DND-41 (cell line): ENCODE results near the gene INTS7.

ENCODE experiments used
- ATAC-seq: fragments of 200-7000 bp; cut with Tn5 transposase; 3 replicates; pipeline ENCODE4 v1.9.1; 2021; ENCODE audit warnings: low read depth; ENCODE audit not compliant: insufficient read depth
- DNase-seq: peaks from one replicate; pipeline ENCODE4 v3.0.0-alpha.2; 2020
- H2AFZ ChIP-seq: 2 replicates; pipeline ENCODE4 v1.6.0; 2012; ENCODE audit warnings: low read depth, low read length
- H3K27ac ChIP-seq: 2 replicates; pipeline ENCODE4 v1.5.1; 2012; ENCODE audit warnings: low read length, inconsistent platforms
- H3K27me3 ChIP-seq: fragments of 200-600 bp; sonication (generic); 2 replicates; pipeline ENCODE4 v1.6.0; 2012; ENCODE audit warnings: low read length, mild to moderate bottlenecking, inconsistent platforms; ENCODE audit not compliant: insufficient read depth, poor library complexity
- H3K36me3 ChIP-seq: 2 replicates; pipeline ENCODE4 v1.5.1; 2012; ENCODE audit warnings: low read length, inconsistent platforms; ENCODE audit not compliant: insufficient read depth
- H3K4me1 ChIP-seq: 2 replicates; pipeline ENCODE4 v1.5.1; 2012; ENCODE audit warnings: mild to moderate bottlenecking, low read length; ENCODE audit not compliant: insufficient read depth
- H3K4me2 ChIP-seq: 2 replicates; pipeline ENCODE4 v1.6.0; 2012; ENCODE audit warnings: mild to moderate bottlenecking, moderate library complexity, low read length, inconsistent platforms; ENCODE audit not compliant: insufficient read depth
- H3K4me3 ChIP-seq, 2 experiments: fragments of 200-600 bp in 1 of 2; shearing (Covaris generic) in 1 of 2; 2 replicates each; pipeline ENCODE4 v1.5.1; 2012 to 2016; ENCODE audit warnings: inconsistent platforms in 2 of 2, low read length in 2 of 2, mild to moderate bottlenecking in 2 of 2, low read depth in 1 of 2, moderate library complexity in 1 of 2
- H3K79me2 ChIP-seq: 2 replicates; pipeline ENCODE4 v1.6.0; 2012; ENCODE audit warnings: low read length, inconsistent platforms; ENCODE audit not compliant: insufficient read depth
- H3K9ac ChIP-seq: 2 replicates; pipeline ENCODE4 v1.6.0; 2012; ENCODE audit warnings: low read depth, mild to moderate bottlenecking, inconsistent platforms, low read length, moderate library complexity
- H3K9me3 ChIP-seq: 2 replicates; pipeline ENCODE4 v1.5.1; 2012; ENCODE audit warnings: low read length, moderate library complexity, mild to moderate bottlenecking, inconsistent platforms; ENCODE audit not compliant: insufficient read depth, severe bottlenecking
- H4K20me1 ChIP-seq: 2 replicates; pipeline ENCODE4 v1.6.0; 2012; ENCODE audit warnings: low read length; ENCODE audit not compliant: insufficient read depth
- EZH2 ChIP-seq: IDR thresholded peaks from 3 replicates; pipeline ENCODE4 v1.6.1; 2012; ENCODE audit warnings: borderline replicate concordance, low read depth, mild to moderate bottlenecking, moderate library complexity, low read length, inconsistent platforms; ENCODE audit not compliant: severe bottlenecking
- TF ChIP-seq, protein P1 (sequence below): IDR thresholded peaks from 2 replicates; pipeline ENCODE4 v1.5.1; 2012; ENCODE audit warnings: borderline replicate concordance, low read length, moderate library complexity, mild to moderate bottlenecking; ENCODE audit not compliant: poor library complexity, severe bottlenecking; ENCODE audit errors: extremely low read depth

Gene INTS7

DNA sequence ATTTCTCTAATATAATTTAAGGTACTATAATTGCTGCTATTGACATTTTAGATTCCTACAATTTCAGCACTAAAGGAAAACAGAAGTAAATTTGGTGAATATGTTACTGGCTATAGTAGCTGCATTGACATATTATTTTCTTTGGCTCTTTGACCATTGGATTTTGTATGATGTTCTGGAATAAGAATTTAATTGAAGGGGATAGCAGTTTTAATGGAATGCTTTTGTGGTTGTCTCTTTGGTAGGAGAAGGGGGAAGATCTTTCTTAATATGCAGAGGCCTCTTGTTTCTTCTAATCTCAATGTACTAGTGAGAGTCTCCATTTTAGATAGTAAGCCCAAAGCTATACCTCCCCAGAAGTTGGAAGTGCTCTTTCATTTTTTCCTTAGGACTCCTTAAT lies 7.1 kb upstream of the INTS7 start:
- Histone ChIP-seq H3K4me2 (peak overlapping the region; percentile 75; the same call in 1 of the 2 replicates), H3K9me3 (no peaks in the 10 kb centered on the region), H2AFZ (no peak overlapping the region), H3K27me3 (no peaks in the 10 kb centered on the region), H4K20me1 (peaks cover 65% of the 10 kb centered on the region; the same call in 1 of the 2 replicates), H3K79me2 (peaks cover 99% of the 10 kb centered on the region), H3K36me3 (peaks cover 82% of the 10 kb centered on the region), H3K4me3 (no peak overlapping the region), H3K9ac (no peak overlapping the region), H3K27ac (no peak overlapping the region), H3K4me1 (peaks cover 58% of the 10 kb centered on the region)
- ATAC-seq (no peak), DNase-seq (no peak)
- no peak for TF ChIP-seq EZH2

DNA sequence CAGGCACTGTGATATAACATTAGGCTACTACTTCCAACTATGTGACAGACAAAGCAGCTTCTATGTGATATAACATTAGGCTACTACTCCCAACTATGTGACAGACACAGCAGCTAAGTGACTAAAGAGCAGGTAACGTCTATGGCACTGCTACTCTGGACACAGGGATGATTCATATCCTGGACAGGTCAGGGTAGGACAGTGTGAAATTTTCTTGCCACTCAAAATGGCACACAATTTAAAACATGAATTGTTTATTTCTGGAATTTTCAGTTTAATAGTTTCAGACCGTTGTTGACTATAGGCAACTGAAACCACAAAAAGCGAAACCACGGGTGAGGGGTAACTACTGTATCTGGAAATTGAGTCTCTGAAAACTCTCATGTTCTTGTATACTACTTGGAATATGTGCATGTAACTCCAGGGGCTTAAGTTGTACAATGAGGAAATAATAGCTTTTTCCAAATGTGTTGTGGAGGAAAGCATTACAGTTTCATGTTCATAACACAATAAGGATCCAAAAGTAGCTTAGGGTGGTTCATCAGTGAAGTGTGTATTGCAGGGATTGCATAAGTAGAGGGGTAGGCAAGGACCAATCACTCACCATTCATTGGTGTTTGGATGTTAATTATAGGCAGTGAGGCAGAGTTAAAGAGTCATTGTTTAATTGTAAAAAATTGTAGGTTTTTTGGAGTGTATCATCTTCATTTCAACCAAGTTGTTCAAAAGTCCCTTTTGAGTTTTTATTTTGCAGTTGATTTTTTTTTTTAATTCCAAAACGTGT lies 5.5 kb upstream of the INTS7 start:
- Histone ChIP-seq H3K36me3 (peaks cover 70% of the 10 kb centered on the region), H4K20me1 (peaks cover 63% of the 10 kb centered on the region; the same call in 1 of the 2 replicates), H3K27me3 (no peaks in the 10 kb centered on the region), H3K27ac (peak overlapping the region; percentile 77), H2AFZ (no peak overlapping the region), H3K4me1 (peaks cover 63% of the 10 kb centered on the region), H3K9ac (peak overlapping the region; percentile 29), H3K79me2 (peaks cover 100% of the 10 kb centered on the region), H3K9me3 (no peaks in the 10 kb centered on the region), H3K4me3 (peak overlapping the region in 1 of 2 experiments; percentile 48; a peak in 2 of 4 replicates), H3K4me2 (peak overlapping the region; percentile 75)
- TF ChIP-seq, protein P1, sequence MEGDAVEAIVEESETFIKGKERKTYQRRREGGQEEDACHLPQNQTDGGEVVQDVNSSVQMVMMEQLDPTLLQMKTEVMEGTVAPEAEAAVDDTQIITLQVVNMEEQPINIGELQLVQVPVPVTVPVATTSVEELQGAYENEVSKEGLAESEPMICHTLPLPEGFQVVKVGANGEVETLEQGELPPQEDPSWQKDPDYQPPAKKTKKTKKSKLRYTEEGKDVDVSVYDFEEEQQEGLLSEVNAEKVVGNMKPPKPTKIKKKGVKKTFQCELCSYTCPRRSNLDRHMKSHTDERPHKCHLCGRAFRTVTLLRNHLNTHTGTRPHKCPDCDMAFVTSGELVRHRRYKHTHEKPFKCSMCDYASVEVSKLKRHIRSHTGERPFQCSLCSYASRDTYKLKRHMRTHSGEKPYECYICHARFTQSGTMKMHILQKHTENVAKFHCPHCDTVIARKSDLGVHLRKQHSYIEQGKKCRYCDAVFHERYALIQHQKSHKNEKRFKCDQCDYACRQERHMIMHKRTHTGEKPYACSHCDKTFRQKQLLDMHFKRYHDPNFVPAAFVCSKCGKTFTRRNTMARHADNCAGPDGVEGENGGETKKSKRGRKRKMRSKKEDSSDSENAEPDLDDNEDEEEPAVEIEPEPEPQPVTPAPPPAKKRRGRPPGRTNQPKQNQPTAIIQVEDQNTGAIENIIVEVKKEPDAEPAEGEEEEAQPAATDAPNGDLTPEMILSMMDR, result no peak
- no peak for TF ChIP-seq EZH2
- ATAC-seq, result peak; percentile 63
- DNase-seq, result peak; percentile 33

DNA sequence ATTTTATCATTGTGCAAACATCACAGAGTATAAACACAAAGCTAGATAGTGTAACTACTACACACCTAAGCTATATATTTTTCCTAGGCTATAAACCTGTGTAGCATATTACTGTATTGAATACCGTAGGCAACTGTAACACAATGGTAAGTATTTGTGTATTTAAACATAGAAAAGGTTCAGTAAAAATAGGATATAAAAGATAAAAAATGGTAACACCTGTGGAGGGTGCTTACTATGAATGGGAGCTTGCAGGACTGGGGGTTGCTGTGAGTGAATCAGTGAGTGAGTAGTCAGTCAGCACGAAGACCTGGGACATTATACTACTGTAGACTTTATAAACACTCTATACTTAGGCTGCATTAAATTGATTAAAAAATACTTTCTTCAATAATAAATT lies 4.3 kb upstream of the INTS7 start:
- no peak overlapping the region for H2AFZ ChIP-seq
- TF ChIP-seq, protein P1, result no peak
- no peak for TF ChIP-seq EZH2
- H3K4me1 ChIP-seq, result peaks cover 63% of the 10 kb centered on the region
- peak overlapping the region; percentile 23; the same call in 1 of the 2 replicates for H3K27ac ChIP-seq
- no peaks in the 10 kb centered on the region for H3K27me3 ChIP-seq
- H3K9ac ChIP-seq, result peak overlapping the region; percentile 29
- H3K4me3 ChIP-seq, result peak overlapping the region in 1 of 2 experiments; percentile 63; a peak in 2 of 4 replicates
- ATAC-seq (no peak), DNase-seq (no peak)
- H3K9me3 ChIP-seq, result no peaks in the 10 kb centered on the region
- H4K20me1 ChIP-seq, result peaks cover 57% of the 10 kb centered on the region; the same call in 1 of the 2 replicates
- H3K4me2 ChIP-seq, result peak overlapping the region; percentile 75
- peaks cover 95% of the 10 kb centered on the region for H3K79me2 ChIP-seq
- H3K36me3 ChIP-seq, result peaks cover 58% of the 10 kb centered on the region

DNA sequence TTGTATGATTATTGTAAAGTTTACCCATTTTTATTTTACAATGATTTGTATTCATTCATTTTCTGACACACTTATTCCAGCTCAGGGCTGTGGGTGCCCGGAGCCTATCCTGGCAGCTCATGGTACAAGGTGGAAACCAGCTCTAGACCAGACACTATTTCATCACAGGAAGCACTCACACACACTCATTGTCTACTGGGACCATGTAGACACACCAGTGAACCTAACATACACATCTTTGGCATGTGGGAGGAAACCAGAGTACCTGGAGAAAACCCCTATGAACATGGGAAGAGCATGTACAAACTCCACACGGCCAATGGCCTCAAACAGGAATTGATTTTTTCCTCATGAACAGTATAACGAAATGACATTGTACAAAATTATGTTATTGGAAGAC lies 2.5 kb upstream of the INTS7 start:
- Histone ChIP-seq H3K9me3 (no peaks in the 10 kb centered on the region), H3K27ac (peak overlapping the region; percentile 50), H3K27me3 (no peaks in the 10 kb centered on the region), H3K4me3 (peak overlapping the region; percentile 63 to 68; a peak in 3 of 4 replicates), H3K4me2 (peak overlapping the region; percentile 75), H3K4me1 (peaks cover 76% of the 10 kb centered on the region), H3K9ac (peak overlapping the region; percentile 81), H3K36me3 (peaks cover 43% of the 10 kb centered on the region), H3K79me2 (peaks cover 95% of the 10 kb centered on the region), H2AFZ (no peak overlapping the region), H4K20me1 (peaks cover 59% of the 10 kb centered on the region; the same call in 1 of the 2 replicates)
- DNase-seq, result no peak
- TF ChIP-seq EZH2, result no peak
- TF ChIP-seq, protein P1, result no peak
- no peak for ATAC-seq
